Measurements from ENCODE around the gene KCNMB3.
A peak's percentile ranks its signal among the peaks of the same experiment; 100 is the strongest.

The KCNMB3 gene, protein sequence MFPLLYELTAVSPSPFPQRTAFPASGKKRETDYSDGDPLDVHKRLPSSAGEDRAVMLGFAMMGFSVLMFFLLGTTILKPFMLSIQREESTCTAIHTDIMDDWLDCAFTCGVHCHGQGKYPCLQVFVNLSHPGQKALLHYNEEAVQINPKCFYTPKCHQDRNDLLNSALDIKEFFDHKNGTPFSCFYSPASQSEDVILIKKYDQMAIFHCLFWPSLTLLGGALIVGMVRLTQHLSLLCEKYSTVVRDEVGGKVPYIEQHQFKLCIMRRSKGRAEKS

GRCh38 chr3:179250803-179251476, at the start of gene KCNMB3:
KCNMB3 (minus strand) TSS chr3:179251114; CDS start chr3:179250990, 124 bp downstream.
- no peak for DNase-seq (ENCODE audit: low read depth)
- TF ChIP-seq, protein P1, sequence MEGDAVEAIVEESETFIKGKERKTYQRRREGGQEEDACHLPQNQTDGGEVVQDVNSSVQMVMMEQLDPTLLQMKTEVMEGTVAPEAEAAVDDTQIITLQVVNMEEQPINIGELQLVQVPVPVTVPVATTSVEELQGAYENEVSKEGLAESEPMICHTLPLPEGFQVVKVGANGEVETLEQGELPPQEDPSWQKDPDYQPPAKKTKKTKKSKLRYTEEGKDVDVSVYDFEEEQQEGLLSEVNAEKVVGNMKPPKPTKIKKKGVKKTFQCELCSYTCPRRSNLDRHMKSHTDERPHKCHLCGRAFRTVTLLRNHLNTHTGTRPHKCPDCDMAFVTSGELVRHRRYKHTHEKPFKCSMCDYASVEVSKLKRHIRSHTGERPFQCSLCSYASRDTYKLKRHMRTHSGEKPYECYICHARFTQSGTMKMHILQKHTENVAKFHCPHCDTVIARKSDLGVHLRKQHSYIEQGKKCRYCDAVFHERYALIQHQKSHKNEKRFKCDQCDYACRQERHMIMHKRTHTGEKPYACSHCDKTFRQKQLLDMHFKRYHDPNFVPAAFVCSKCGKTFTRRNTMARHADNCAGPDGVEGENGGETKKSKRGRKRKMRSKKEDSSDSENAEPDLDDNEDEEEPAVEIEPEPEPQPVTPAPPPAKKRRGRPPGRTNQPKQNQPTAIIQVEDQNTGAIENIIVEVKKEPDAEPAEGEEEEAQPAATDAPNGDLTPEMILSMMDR (conservative IDR thresholded peaks at IDR 0.05; ENCODE audit: low read depth, low read length): no peak
- H3K4me3 ChIP-seq (ENCODE audit: low read depth, low read length): no peak within 1 kb of the TSS

DNA sequence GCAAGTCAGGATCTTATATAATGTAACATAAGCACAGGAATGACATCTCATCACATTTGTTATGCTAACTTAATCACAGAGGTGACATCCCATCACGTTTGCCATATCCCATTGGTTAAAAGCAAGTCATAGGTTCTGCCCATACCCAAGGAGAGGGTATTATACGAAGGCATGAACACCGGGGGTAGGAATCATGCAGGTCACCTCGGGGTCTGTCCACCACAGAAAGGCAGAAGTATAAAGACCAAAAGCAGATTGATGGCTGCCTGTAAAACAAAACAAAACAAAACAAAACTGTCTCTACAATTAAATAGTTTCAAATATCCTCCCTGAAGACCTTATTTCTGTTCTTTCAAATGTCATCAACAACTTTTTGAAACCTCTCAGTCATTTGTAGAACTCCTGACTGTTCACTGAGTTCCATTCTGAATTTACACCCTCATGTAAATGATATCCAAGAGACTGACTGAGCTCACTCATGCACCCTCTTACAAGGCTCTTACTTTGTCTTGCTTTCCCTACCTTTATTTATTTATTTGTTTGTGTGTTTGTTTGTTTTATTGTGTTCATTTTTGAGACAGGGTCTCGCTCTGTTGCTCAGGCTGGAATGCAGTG, 49.2 kb upstream of the KCNMB3 start:
- no peak overlapping the region for H3K4me3 ChIP-seq (ENCODE audit: low read depth, low read length)
- DNase-seq (ENCODE audit: low read depth): no peak
- TF ChIP-seq, protein P1 (conservative IDR thresholded peaks at IDR 0.05; ENCODE audit: low read depth, low read length): no peak

DNA sequence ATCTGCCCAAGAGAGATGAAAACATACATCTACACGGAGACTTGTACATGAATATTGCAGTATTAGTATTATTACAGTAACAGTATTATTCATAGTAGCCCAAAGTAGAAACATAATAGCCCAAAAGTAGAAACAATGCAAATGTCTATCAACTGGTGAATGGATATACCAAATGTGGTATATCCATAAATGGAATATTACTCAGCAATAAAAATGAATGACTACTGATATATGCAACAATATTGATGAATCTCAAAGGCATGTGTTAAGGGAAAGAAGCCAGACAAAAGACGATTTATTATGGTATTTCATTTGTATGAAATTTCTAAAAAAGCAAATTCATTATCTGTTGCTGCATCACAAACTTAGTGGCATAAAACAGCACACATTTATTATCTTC, 48.4 kb upstream of the KCNMB3 start:
- TF ChIP-seq, protein P1 (conservative IDR thresholded peaks at IDR 0.05; ENCODE audit: low read depth, low read length): no peak
- no peak for DNase-seq (ENCODE audit: low read depth)
- H3K4me3 ChIP-seq (ENCODE audit: low read depth, low read length): no peak overlapping the region

DNA sequence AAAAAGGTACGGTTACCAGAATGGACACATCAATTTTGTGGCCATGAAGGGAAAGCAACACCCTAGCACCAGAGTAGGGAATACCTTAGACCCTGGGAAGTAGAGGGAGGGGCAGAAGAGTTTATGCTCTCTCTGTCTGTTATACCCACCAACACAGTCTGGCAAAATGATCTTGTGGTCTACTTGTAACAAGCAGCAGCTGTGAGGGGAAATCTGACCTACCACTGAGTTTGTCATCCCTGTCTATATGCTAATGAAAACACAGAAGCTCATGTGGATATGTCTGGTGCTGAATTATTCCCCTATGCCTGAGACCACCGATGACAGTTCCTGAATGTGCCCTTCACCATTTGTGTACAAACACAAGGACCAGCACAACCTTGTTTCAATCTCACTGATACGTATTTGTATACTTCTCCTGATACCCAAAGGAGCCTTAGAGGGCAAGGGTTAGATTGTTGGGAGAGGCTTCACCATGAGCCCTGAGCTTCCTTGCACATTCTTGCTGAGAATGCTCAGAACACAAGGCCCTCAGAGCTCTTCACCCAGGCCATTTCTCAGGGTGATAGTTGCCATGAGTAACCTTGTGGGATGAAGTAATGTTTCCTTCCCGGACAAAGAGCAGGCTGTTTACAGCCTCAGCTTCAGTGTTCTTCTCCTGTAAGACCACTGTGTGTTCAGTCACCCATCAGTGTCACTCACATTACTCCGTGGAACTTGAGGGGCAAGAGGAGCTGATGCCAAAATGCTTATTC, 47.2 kb upstream of the KCNMB3 start:
- peak; percentile 64 for DNase-seq (ENCODE audit: low read depth)
- TF ChIP-seq, protein P1 (conservative IDR thresholded peaks at IDR 0.05; ENCODE audit: low read depth, low read length): no peak

DNA sequence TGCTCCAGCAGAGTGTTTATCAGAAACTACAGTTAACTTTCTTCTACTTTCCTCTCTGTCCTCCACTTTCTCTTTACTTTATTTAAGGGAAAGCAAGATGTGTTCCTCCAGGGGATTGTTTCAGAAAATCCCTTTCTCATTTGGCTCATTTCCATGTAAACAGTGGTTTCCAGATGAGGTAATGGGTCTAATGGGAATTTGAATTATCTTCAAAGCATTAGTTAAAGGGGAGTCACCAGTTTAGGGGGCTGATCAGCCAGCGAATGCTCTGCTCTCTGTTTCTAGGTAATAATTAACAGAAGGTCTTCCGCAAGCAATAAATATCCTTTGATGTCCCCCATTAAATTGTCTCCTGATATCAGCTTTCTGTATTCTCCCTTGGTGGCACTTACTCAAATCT, 41.5 kb upstream of the KCNMB3 start:
- DNase-seq (ENCODE audit: low read depth): peak; percentile 53
- TF ChIP-seq, protein P1 (conservative IDR thresholded peaks at IDR 0.05; ENCODE audit: low read depth, low read length): no peak

More for the DNA sequence above, 47.2 kb upstream of the KCNMB3 start:
- H3K4me3 ChIP-seq (ENCODE audit: low read depth, low read length): no peak overlapping the region

DNA sequence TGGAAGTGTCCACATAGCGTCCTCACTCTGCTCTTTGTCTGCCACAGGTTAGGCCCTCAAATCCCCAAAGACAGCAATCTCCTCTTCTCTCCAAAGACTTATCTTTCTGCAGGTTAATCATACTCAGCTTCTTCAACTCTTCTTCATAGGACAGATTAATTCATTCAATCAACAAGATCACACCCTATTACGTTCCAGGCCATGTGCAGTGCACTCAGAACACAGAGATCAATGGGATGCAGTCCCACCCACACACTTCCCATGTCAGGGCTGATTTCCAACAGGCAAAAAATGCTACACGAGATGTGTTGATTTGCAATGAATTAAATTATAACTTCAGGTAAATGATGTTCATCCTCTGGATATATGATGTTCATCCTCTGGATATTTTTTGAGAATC, 38.4 kb upstream of the KCNMB3 start:
- no peak for DNase-seq (ENCODE audit: low read depth)
- TF ChIP-seq, protein P1 (conservative IDR thresholded peaks at IDR 0.05; ENCODE audit: low read depth, low read length): no peak
- no peak overlapping the region for H3K4me3 ChIP-seq (ENCODE audit: low read depth, low read length)

More for the DNA sequence above, 41.5 kb upstream of the KCNMB3 start:
- no peak overlapping the region for H3K4me3 ChIP-seq (ENCODE audit: low read depth, low read length)

Measured in choroid plexus epithelial cell (primary cell).